H1 (cell line): Measurements from ENCODE around the gene FITM1. TPM values are rescaled to one million over a fixed set of nuclear protein-coding genes. Genes with fewer than 3 reads are reported as not detected.

Source experiments
- BRCA1 ChIP-seq: IDR thresholded peaks from 2 replicates; pipeline ENCODE4 v1.6.1; 2012; ENCODE audit warnings: low read depth, low read length, improper control_type of control experiment
- CHD2 ChIP-seq: IDR thresholded peaks from 2 replicates; pipeline ENCODE4 v1.6.1; 2012; ENCODE audit warnings: low read length, improper control_type of control experiment
- CREB1 ChIP-seq: IDR thresholded peaks from 2 replicates; pipeline ENCODE4 v1.6.1; 2012; ENCODE audit warnings: inconsistent platforms
- EP300 ChIP-seq, 2 experiments: IDR thresholded peaks; 1 replicate in 1 of 2; 2 replicates in 1 of 2; pipeline ENCODE4 v1.6.1; 2011 to 2012; ENCODE audit warnings: low read depth in 2 of 2, low read length in 2 of 2, mild to moderate bottlenecking in 2 of 2, borderline replicate concordance in 1 of 2, inconsistent platforms in 1 of 2, moderate library complexity in 1 of 2
- MAFK ChIP-seq: IDR thresholded peaks from 2 replicates; pipeline ENCODE4 v1.6.1; 2012; ENCODE audit warnings: low read depth, mild to moderate bottlenecking, improper control_type of control experiment, low read length
- PHF8 ChIP-seq: fragments of 200-600 bp; sonication (generic); conservative IDR thresholded peaks from 2 replicates; pipeline ENCODE4 v1.7.1; 2012; ENCODE audit warnings: low read depth, mild to moderate bottlenecking, inconsistent platforms, low read length, moderate library complexity
- POLR2A ChIP-seq, 2 experiments: IDR thresholded peaks; 1 replicate in 1 of 2; 2 replicates in 1 of 2; pipeline ENCODE4 v1.6.1; 2011; ENCODE audit warnings: low read depth in 2 of 2, low read length in 2 of 2, mild to moderate bottlenecking in 2 of 2; ENCODE audit errors: control extremely low read depth in 1 of 2
- POLR2AphosphoS5 ChIP-seq: IDR thresholded peaks from 2 replicates; pipeline ENCODE4 v1.6.1; 2011; ENCODE audit warnings: low read depth, low read length
- POU5F1 ChIP-seq: IDR thresholded peaks from 2 replicates; pipeline ENCODE4 v1.6.1; 2011; ENCODE audit warnings: low read depth, mild to moderate bottlenecking, low read length, moderate library complexity
- RAD21 ChIP-seq, 2 experiments: IDR thresholded peaks in 1 of 2; conservative IDR thresholded peaks in 1 of 2; 2 replicates each; pipeline ENCODE4 v1.6.1; 2011; ENCODE audit warnings: low read depth in 2 of 2, low read length in 2 of 2, improper control_type of control experiment in 1 of 2, inconsistent platforms in 1 of 2, mild to moderate bottlenecking in 1 of 2, moderate library complexity in 1 of 2
- RBBP5 ChIP-seq: IDR thresholded peaks from 2 replicates; pipeline ENCODE4 v1.7.1; 2012; ENCODE audit warnings: low read depth, mild to moderate bottlenecking, inconsistent platforms, low read length, moderate library complexity, borderline replicate concordance
- RNF2 ChIP-seq: fragments of 200-900, 300-1000 bp; sonication (generic); IDR thresholded peaks from 2 replicates; pipeline ENCODE4 v1.7.1; 2016; ENCODE audit warnings: borderline replicate concordance, low read depth, mild to moderate bottlenecking, antibody characterized with exemption, low read length; ENCODE audit not compliant: poor library complexity, severe bottlenecking; ENCODE audit errors: missing control alignments
- RXRA ChIP-seq: IDR thresholded peaks from 2 replicates; pipeline ENCODE4 v1.6.1; 2011; ENCODE audit warnings: low read depth, mild to moderate bottlenecking, low read length, moderate library complexity; ENCODE audit not compliant: insufficient read depth
- SIN3A ChIP-seq, 2 experiments: IDR thresholded peaks in 1 of 2; conservative IDR thresholded peaks in 1 of 2; 2 replicates each; pipeline ENCODE4 v1.6.1; 2011 to 2012; ENCODE audit warnings: low read length in 2 of 2, improper control_type of control experiment in 1 of 2, low read depth in 1 of 2, mild to moderate bottlenecking in 1 of 2
- SIRT6 ChIP-seq: IDR thresholded peaks from one replicate; pipeline ENCODE4 v1.7.1; 2012; ENCODE audit warnings: low read length, inconsistent platforms
- SIX5 ChIP-seq: IDR thresholded peaks from 2 replicates; pipeline ENCODE4 v1.6.1; 2011; ENCODE audit warnings: mild to moderate bottlenecking, low read depth, low read length
- SRF ChIP-seq: IDR thresholded peaks from 2 replicates; pipeline ENCODE4 v1.6.1; 2011; ENCODE audit warnings: mild to moderate bottlenecking, low read depth, low read length, moderate library complexity
- TBP ChIP-seq: IDR thresholded peaks from 2 replicates; pipeline ENCODE4 v1.6.1; 2011; ENCODE audit warnings: low read depth, low read length, improper control_type of control experiment
- TEAD4 ChIP-seq: IDR thresholded peaks from 2 replicates; pipeline ENCODE4 v1.6.1; 2012; ENCODE audit warnings: low read depth, low read length, inconsistent platforms, mixed read lengths
- polyA plus RNA-seq, 7 experiments: library from polyadenylated mRNA; depleted of rRNA in 3 of 7; stranded (reverse) in 5 of 7; unstranded in 2 of 7; fragments of >200 nt in 5 of 7; fragments of 200-250 nt in 2 of 7; gene quantifications; 1 replicate in 5 of 7; 2 replicates in 1 of 7; 4 replicates in 1 of 7; pipeline versions ENCODE4 v1.2.1 to v1.2.3, GENCODE V29; 2011 to 2013; ENCODE audit warnings: missing spikeins in 2 of 7, mixed read lengths in 2 of 7
- total RNA-seq: library from RNA; stranded (reverse); fragmentation: NEBNext Ultra II Directional; extraction: Animal tissue kit (Norgen Biotek cat#: 25700); gene quantifications from 2 replicates; pipeline ENCODE4 v1.2.1, GENCODE V29; 2021
- TF ChIP-seq, protein P1 (sequence below): IDR thresholded peaks from 2 replicates; pipeline ENCODE4 v1.6.1; 2012; ENCODE audit warnings: inconsistent platforms
- TF ChIP-seq, protein P2 (sequence below): IDR thresholded peaks from 2 replicates; pipeline ENCODE4 v1.6.1; 2011; ENCODE audit warnings: low read depth, mild to moderate bottlenecking, low read length; ENCODE audit not compliant: insufficient read depth

FITM1 gene
- total and polyA plus RNA-seq, 2 of the 8 experiments (the other 6 are each of a cell fraction or from before 2014, with no cell fraction given) = 0.53 to 0.76 TPM

DNA sequence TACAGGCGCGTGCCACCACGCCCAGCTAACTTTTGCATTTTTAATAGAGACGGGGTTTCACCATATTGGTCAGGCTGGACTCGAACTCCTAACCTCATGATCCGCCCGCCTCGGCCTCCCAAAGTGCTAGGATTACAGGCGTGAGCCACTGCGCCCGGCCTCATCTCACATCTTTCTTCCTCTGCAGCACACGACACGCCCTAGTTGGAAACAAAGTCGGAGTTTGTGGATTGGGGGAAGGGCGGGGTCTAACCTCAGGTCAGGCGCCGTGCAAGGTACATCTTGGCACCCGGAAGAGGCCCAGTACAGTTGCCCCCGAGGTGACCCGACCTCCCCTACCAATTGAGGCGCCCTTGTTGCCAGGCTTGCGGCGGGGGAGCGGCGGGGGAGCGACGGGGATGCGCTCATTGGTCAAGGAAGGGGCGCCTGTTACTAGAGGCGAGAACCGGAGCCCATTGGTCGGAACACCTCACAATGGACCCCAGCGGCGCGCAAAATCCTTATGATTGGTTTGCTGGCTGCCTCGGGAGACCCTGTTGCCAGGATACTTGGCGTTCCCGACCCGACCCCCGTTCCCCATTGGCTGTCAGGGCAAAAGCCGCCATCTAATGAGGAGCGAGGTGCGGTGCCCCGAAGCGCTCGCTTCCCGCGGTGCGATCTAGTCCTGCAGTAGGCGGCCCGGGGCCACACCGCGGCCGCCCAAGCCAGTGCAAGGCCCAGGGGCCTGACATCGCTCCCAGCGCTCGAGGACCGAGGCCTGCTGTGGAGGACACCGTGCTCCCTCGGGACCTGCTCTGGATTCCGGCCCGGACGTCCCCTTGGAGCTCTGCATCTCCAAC lies 41.2 kb downstream of the FITM1 start, which contains the start of gene REC8 (continued):
- TF ChIP-seq PHF8 (peak; percentile 58; the same call in 1 of the 2 replicates), SIRT6 (no peak), POU5F1 (no peak), EP300 (IDR thresholded peaks at IDR 0.05; ENCODE audit: borderline replicate concordance in 1 of 2, low read depth in 2 of 2, low read length in 2 of 2) (peak in 1 of 2 experiments; percentile 69; a peak in 1 of 3 replicates), RXRA (peak; percentile 97), POLR2A (IDR thresholded peaks at IDR 0.05; ENCODE audit: control extremely low read depth in 1 of 2, low read depth in 2 of 2, low read length in 2 of 2) (peak in 1 of 2 experiments; percentile 44; a peak in 1 of 3 replicates), POLR2AphosphoS5 (no peak; the same call in none of the 2 replicates), RNF2 (no peak), CREB1 (no peak; the same call in 1 of the 2 replicates), BRCA1 (no peak), TBP (no peak), MAFK (no peak), CHD2 (peak; percentile 34; the same call in 1 of the 2 replicates), TEAD4 (no peak), RAD21 (IDR thresholded peaks at IDR 0.05 in 1 of 2, conservative IDR thresholded peaks at IDR 0.05 in 1 of 2; ENCODE audit: low read depth in 2 of 2, low read length in 2 of 2) (0 out of 4 replicates have a peak, but pooled peaks of 1 of the 2 experiments have one; percentile 6), SRF (no peak), SIN3A (conservative IDR thresholded peaks at IDR 0.05 in 1 of 2, IDR thresholded peaks at IDR 0.05 in 1 of 2; ENCODE audit: low read depth in 1 of 2, low read length in 2 of 2) (peak in 1 of 2 experiments; percentile 87; a peak in 2 of 4 replicates), RBBP5 (no peak), SIX5 (no peak)
- TF ChIP-seq, protein P1, sequence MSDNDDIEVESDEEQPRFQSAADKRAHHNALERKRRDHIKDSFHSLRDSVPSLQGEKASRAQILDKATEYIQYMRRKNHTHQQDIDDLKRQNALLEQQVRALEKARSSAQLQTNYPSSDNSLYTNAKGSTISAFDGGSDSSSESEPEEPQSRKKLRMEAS = no peak; the same call in 1 of the 2 replicates
- TF ChIP-seq, protein P2, sequence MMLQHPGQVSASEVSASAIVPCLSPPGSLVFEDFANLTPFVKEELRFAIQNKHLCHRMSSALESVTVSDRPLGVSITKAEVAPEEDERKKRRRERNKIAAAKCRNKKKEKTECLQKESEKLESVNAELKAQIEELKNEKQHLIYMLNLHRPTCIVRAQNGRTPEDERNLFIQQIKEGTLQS = no peak
